ENCODE data around the gene KRTAP12-1.

DNA sequence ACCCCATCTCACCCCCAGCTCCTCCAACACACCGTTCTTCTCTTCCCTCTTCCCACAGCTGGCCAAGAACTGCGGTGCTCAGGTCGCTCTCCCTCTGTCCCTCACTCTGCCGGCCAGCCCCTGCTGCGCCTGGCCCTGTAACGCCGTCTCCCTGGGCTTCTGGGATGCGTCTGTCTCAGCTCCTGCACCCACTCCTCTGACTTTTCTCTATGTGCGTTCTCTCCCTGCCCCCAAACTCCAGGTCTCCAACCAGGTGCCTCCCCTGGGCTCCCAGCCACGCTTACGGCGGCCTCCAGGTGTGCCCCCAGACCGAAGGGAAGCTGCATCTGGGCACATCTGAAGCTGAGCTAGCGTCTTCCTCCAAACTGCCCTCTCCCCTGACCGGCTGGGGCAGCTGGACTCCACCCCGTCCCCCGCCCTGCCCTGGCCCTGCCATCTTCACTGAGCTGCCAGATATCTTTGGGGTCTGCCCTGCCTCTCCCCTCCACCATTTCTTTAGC lies 17.6 kb upstream of the KRTAP12-1 start:
- TF ChIP-seq, protein P1, sequence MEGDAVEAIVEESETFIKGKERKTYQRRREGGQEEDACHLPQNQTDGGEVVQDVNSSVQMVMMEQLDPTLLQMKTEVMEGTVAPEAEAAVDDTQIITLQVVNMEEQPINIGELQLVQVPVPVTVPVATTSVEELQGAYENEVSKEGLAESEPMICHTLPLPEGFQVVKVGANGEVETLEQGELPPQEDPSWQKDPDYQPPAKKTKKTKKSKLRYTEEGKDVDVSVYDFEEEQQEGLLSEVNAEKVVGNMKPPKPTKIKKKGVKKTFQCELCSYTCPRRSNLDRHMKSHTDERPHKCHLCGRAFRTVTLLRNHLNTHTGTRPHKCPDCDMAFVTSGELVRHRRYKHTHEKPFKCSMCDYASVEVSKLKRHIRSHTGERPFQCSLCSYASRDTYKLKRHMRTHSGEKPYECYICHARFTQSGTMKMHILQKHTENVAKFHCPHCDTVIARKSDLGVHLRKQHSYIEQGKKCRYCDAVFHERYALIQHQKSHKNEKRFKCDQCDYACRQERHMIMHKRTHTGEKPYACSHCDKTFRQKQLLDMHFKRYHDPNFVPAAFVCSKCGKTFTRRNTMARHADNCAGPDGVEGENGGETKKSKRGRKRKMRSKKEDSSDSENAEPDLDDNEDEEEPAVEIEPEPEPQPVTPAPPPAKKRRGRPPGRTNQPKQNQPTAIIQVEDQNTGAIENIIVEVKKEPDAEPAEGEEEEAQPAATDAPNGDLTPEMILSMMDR (conservative IDR thresholded peaks at IDR 0.05; ENCODE audit: low read depth, low read length), result no peak
- no peak for TF ChIP-seq EZH2 (IDR thresholded peaks at IDR 0.05; ENCODE audit: borderline replicate concordance, low read depth, low read length, poor library complexity, severe bottlenecking)
